GM12891 (cell line): ENCODE data around the gene STK16.
A peak's percentile ranks its signal among the peaks of the same experiment; 100 is the strongest.
"Not testable (repeated sequence)": the region's sequence is repeated elsewhere in the genome, so short reads cannot be mapped to it uniquely, and the experiment has no call there.

Experiments
- DNase-seq: peaks from one replicate; pipeline ENCODE4 v3.0.0; 2011; ENCODE audit warnings: low spot score; ENCODE audit not compliant: insufficient read length
- FAIRE-seq: peaks from 2 replicates; lab custom pipeline; 2011; peaks lifted over from hg19 to GRCh38; lab: Jason Lieb, UNC
- PAX5 ChIP-seq: IDR thresholded peaks from 2 replicates; pipeline ENCODE4 v1.6.1; 2011; ENCODE audit warnings: low read length, moderate library complexity, mild to moderate bottlenecking; ENCODE audit not compliant: insufficient read depth, severe bottlenecking
- POLR2A ChIP-seq: IDR thresholded peaks from 2 replicates; pipeline ENCODE4 v1.6.1; 2011; ENCODE audit warnings: low read depth, low read length, control low read depth
- POLR2AphosphoS5 ChIP-seq: IDR thresholded peaks from 2 replicates; pipeline ENCODE4 v1.6.1; 2011; ENCODE audit warnings: low read depth, low read length, control low read depth
- POU2F2 ChIP-seq: IDR thresholded peaks from 2 replicates; pipeline ENCODE4 v1.6.1; 2011; ENCODE audit warnings: low read depth, mild to moderate bottlenecking, control low read depth, low read length, moderate library complexity
- SPI1 ChIP-seq: IDR thresholded peaks from 2 replicates; pipeline ENCODE4 v1.6.1; 2011; ENCODE audit warnings: low read depth, low read length, control low read depth
- TAF1 ChIP-seq: IDR thresholded peaks from 2 replicates; pipeline ENCODE4 v1.6.1; 2011; ENCODE audit warnings: low read depth, low read length, control low read depth

STK16 gene

DNA sequence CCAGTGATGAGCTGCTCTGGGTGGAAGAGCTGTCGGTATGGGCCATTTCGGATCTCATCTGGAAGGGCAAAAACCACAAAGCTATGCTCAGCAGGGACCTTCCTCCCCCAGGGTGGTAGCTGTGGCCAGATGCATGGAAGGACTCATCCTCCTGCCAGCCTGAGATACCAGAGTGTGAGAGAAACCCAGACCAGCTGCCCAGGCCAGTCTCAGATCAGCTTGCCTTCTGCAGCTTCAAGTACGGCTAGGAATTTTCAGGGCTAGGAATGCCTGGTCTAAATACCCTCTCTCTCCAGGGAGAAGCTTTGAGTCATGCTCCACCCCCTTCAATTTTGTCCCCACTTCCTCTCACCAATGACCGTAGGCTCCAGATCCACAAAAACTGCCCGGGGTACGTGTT is 6.4 kb downstream of the STK16 start:
- TF ChIP-seq SPI1, result 0 out of 2 replicates have a peak, but pooled peaks have one; percentile 17
- no peak for TF ChIP-seq TAF1
- no peak for FAIRE-seq

GRCh38 chr2:219252084-219252483 is 6.8 kb downstream of the STK16 start:
- DNase-seq, result no peak
- FAIRE-seq, result peak; percentile 60

More for the DNA sequence above, 6.4 kb downstream of the STK16 start:
- DNase-seq, result no peak

GRCh38 chr2:219252570-219252899 is 7.3 kb downstream of the STK16 start:
- FAIRE-seq, result no peak
- DNase-seq, result no peak
- TF ChIP-seq POLR2A (no peak), POLR2AphosphoS5 (no peak), TAF1 (no peak), POU2F2 (no peak), SPI1 (no peak), PAX5 (no peak)

More at GRCh38 chr2:219252084-219252483, 6.8 kb downstream of the STK16 start:
- TF ChIP-seq POU2F2 (no peak), POLR2AphosphoS5 (no peak), POLR2A (no peak), SPI1 (no peak), PAX5 (no peak), TAF1 (no peak)

- TF ChIP-seq POLR2A (no peak), POU2F2 (peak; percentile 57; the same call in 1 of the 2 replicates), SPI1 (peak; percentile 89)
- DNase-seq (no peak), FAIRE-seq (no peak)
Observed at GRCh38 chr2:219252900-219253752, 7.8 kb downstream of the STK16 start, which contains the start of gene TUBA4B. TUBA4B (plus strand) TSS chr2:219253243; CDS start chr2:219253408, 165 bp downstream.

GRCh38 chr2:219253753-219254589 is 8.7 kb downstream of the STK16 start, which contains the start of gene TUBA4A:
TUBA4A (minus strand) TSS chr2:219253918; CDS start chr2:219253858, 60 bp downstream.
- peak; percentile 97 for FAIRE-seq
- peak; percentile 99 for DNase-seq
- TF ChIP-seq SPI1 (no peak), PAX5 (no peak), POLR2AphosphoS5 (peak; percentile 97), TAF1 (peak; percentile 84), POU2F2 (peak; percentile 86), POLR2A (peak; percentile 99)

- 0 out of 2 replicates have a peak, but pooled peaks have one; percentile 37 for TF ChIP-seq SPI1
- no peak for TF ChIP-seq PAX5
- no peak for TF ChIP-seq POLR2AphosphoS5
- TF ChIP-seq POU2F2, result no peak
- no peak for TF ChIP-seq TAF1
- no peak for DNase-seq
- peak; percentile 79 for FAIRE-seq
Observed at GRCh38 chr2:219254590-219255201, 9.4 kb downstream of the STK16 start.

- not testable (repeated sequence) for FAIRE-seq, DNase-seq
Observed at GRCh38 chr2:219258942-219259341, 13.7 kb downstream of the STK16 start.

DNA sequence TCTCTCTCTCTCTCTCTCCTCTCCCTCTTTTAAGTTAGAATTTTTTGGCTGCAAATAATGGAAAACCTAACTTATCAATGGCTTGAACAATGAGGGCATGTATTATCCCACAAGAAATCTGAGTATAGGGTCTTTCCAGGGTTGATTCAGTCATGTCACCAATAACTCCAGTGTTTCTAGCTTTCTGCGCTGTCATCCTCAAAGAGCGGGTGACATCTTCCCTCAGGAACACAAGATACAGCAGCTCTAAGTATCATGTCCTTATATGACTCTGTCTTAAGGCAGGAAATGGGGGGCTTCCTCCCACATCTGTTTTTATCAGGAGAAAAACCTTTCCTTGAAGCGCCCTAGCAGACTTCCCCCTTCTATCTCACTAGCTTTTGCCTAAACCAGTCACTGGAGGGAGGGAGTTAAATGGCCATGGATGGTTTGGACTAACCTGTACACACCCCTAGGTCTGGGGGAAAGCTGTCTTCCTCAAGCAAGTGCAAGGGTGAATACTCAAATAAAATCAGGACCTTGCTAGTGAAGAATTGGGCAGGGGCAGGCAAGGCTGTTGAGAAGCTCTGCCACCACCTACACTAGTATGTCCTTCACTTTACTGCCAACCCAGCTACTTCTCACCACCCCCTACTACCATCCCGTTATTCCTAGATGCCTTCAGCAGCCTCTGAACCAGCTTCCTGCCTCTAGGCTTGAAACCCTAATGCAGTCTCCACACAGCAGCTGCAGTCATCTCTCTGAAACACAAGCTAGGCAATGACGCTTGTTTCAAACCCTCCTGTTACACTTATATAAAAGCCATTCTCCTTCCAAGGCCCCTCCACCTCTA is 16.0 kb downstream of the STK16 start:
- TF ChIP-seq TAF1 (no peak), POU2F2 (no peak), SPI1 (no peak), POLR2A (no peak), PAX5 (no peak), POLR2AphosphoS5 (no peak)
- FAIRE-seq, result no peak
- DNase-seq, result no peak

DNA sequence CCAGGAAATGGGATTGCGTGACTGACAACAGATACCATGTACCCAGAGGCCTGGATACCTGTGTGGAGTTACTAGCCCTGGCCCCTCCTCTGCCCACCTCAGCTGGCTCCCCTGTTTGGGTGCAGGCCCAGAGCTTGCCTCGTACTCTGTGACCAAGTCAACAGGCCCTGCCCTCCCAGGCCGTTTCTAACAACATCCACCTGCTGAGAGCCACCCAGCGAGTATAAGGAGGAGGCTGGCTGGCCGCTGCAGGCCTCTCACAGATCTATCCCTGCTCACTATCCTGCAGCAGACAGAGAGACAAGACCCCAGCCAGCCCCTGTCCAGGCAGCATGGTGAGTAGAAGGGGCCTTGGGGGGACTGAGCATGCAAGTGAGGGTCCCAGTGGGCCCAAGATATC is 21.0 kb downstream of the STK16 start:
- no peak for FAIRE-seq
- TF ChIP-seq POLR2AphosphoS5 (no peak), POLR2A (no peak), TAF1 (no peak), POU2F2 (no peak), SPI1 (no peak), PAX5 (no peak)

More for the DNA sequence above, 21.0 kb downstream of the STK16 start:
- no peak for DNase-seq
